Bronchial epithelial cell (primary cell): ENCODE data around the gene CHRNB2. TPM values are rescaled to one million over a fixed set of nuclear protein-coding genes. Genes with fewer than 3 reads are reported as not detected.
A peak's percentile ranks its signal among the peaks of the same experiment; 100 is the strongest.

ENCODE experiments used
- DNase-seq: peaks from one replicate; pipeline ENCODE4 v3.0.0-alpha.2; 2010; ENCODE audit warnings: low read depth
- FAIRE-seq: peaks from 2 replicates; lab custom pipeline; 2011; peaks lifted over from hg19 to GRCh38; lab: Jason Lieb, UNC
- H3K27me3 ChIP-seq: 2 replicates; pipeline ENCODE4 v1.5.1; 2011; ENCODE audit warnings: low read length; ENCODE audit not compliant: control insufficient read depth, insufficient read depth
- H3K36me3 ChIP-seq: 2 replicates; pipeline ENCODE4 v1.5.1; 2011; ENCODE audit warnings: low read length; ENCODE audit not compliant: control insufficient read depth, insufficient read depth
- H3K4me3 ChIP-seq: 2 replicates; pipeline ENCODE4 v1.5.1; 2011; ENCODE audit warnings: mild to moderate bottlenecking, low read depth, low read length, control low read depth
- CTCF ChIP-seq: IDR thresholded peaks from 2 replicates; pipeline ENCODE4 v1.5.1; 2011; ENCODE audit warnings: mild to moderate bottlenecking, moderate library complexity, low read length, control low read depth, inconsistent platforms; ENCODE audit not compliant: insufficient read depth, severe bottlenecking
- total RNA-seq: library from RNA; depleted of rRNA; stranded (reverse); fragments of >200 nt; gene quantifications from 2 replicates; pipeline ENCODE4 v1.2.1, GENCODE V29; 2014

The CHRNB2 gene
- total RNA-seq, 1 donor from 2014 or later: not detected

GRCh38 chr1:154550070-154550469 lies 17.5 kb upstream of the CHRNB2 start:
- no peak for TF ChIP-seq CTCF
- Histone ChIP-seq H3K4me3 (no peak overlapping the region), H3K36me3 (peaks cover 31% of the 10 kb centered on the region), H3K27me3 (no peaks in the 10 kb centered on the region)
- DNase-seq (no peak), FAIRE-seq (no peak)

GRCh38 chr1:154550657-154551056 lies 16.9 kb upstream of the CHRNB2 start:
- no peak overlapping the region for H3K4me3 ChIP-seq
- H3K27me3 ChIP-seq: no peaks in the 10 kb centered on the region
- FAIRE-seq (no peak), DNase-seq (no peak)
- TF ChIP-seq CTCF: no peak
- peaks cover 37% of the 10 kb centered on the region for H3K36me3 ChIP-seq

GRCh38 chr1:154551474-154551873 lies 16.1 kb upstream of the CHRNB2 start:
- FAIRE-seq (no peak), DNase-seq (no peak)
- Histone ChIP-seq H3K36me3 (peaks cover 39% of the 10 kb centered on the region), H3K4me3 (no peak overlapping the region), H3K27me3 (no peaks in the 10 kb centered on the region)
- TF ChIP-seq CTCF: no peak

GRCh38 chr1:154552036-154552435 lies 15.5 kb upstream of the CHRNB2 start:
- peaks cover 39% of the 10 kb centered on the region for H3K36me3 ChIP-seq
- FAIRE-seq (no peak), DNase-seq (no peak)
- no peak overlapping the region for H3K4me3 ChIP-seq
- no peak for TF ChIP-seq CTCF
- no peaks in the 10 kb centered on the region for H3K27me3 ChIP-seq

GRCh38 chr1:154553056-154554030 lies 14.2 kb upstream of the CHRNB2 start:
- no peak for TF ChIP-seq CTCF
- FAIRE-seq (peak; percentile 18), DNase-seq (peak; percentile 85)
- H3K36me3 ChIP-seq: peaks cover 39% of the 10 kb centered on the region
- H3K27me3 ChIP-seq: no peaks in the 10 kb centered on the region
- H3K4me3 ChIP-seq: no peak overlapping the region

GRCh38 chr1:154556422-154556821 lies 11.2 kb upstream of the CHRNB2 start:
- peak overlapping the region; percentile 63 for H3K4me3 ChIP-seq
- TF ChIP-seq CTCF: no peak
- H3K27me3 ChIP-seq: no peaks in the 10 kb centered on the region
- DNase-seq: no peak
- FAIRE-seq: no peak
- peaks cover 32% of the 10 kb centered on the region for H3K36me3 ChIP-seq
